IMR-90 (cell line): ENCODE measurements around the gene CYP4B1.
"Not testable (repeated sequence)": the region's sequence is repeated elsewhere in the genome, so short reads cannot be mapped to it uniquely, and the experiment has no call there.

ENCODE experiments used
- CEBPB ChIP-seq: IDR thresholded peaks from 2 replicates; pipeline ENCODE4 v1.6.1; 2012; ENCODE audit warnings: low read depth, low read length, improper control_type of control experiment
- CHD1 ChIP-seq: IDR thresholded peaks from 2 replicates; pipeline ENCODE4 v1.6.1; 2012; ENCODE audit warnings: low read depth, low read length, improper control_type of control experiment
- CTCF ChIP-seq: conservative IDR thresholded peaks from 2 replicates; pipeline ENCODE4 v1.5.1; 2012; ENCODE audit warnings: mild to moderate bottlenecking, low read depth, low read length, improper control_type of control experiment
- ELK1 ChIP-seq: fragments of 150-350 bp; IDR thresholded peaks from 2 replicates; pipeline ENCODE4 v1.6.1; 2016; ENCODE audit warnings: low read depth, mild to moderate bottlenecking, low read length, moderate library complexity, borderline replicate concordance
- FOS ChIP-seq: fragments of 150-350 bp; IDR thresholded peaks from 2 replicates; pipeline ENCODE4 v1.6.1; 2016; ENCODE audit warnings: low read depth, low read length
- MAFK ChIP-seq: IDR thresholded peaks from 2 replicates; pipeline ENCODE4 v1.6.1; 2012; ENCODE audit warnings: low read depth, low read length, improper control_type of control experiment
- MAZ ChIP-seq: IDR thresholded peaks from 2 replicates; pipeline ENCODE4 v1.6.1; 2012; ENCODE audit warnings: low read depth, mild to moderate bottlenecking, low read length, improper control_type of control experiment, moderate library complexity, borderline replicate concordance
- POLR2A ChIP-seq: IDR thresholded peaks from 2 replicates; pipeline ENCODE4 v1.6.1; 2012; ENCODE audit warnings: mild to moderate bottlenecking, low read depth, low read length
- RAD21 ChIP-seq: IDR thresholded peaks from 2 replicates; pipeline ENCODE4 v1.6.1; 2012; ENCODE audit warnings: low read length, improper control_type of control experiment
- RFX5 ChIP-seq: IDR thresholded peaks from 2 replicates; pipeline ENCODE4 v1.8.0; 2012; ENCODE audit warnings: low read depth, mild to moderate bottlenecking, low read length, moderate library complexity
- USF2 ChIP-seq: fragments of 150-350 bp; IDR thresholded peaks from 2 replicates; pipeline ENCODE4 v1.6.1; 2017; ENCODE audit warnings: mild to moderate bottlenecking, antibody characterized with exemption, low read length, low read depth

- not testable (repeated sequence) for TF ChIP-seq CTCF, POLR2A, CEBPB, ELK1, USF2, MAZ, CHD1, RFX5, RAD21, FOS, MAFK
These were observed 47.5 kb downstream of the CYP4B1 start for GRCh38 chr1:46846386-46846785.
